HG02970 (cell line): Measurements from ENCODE around the gene PRDM15.

Source experiments
- ATAC-seq: cut with Tn5 transposase; IDR thresholded peaks from one replicate; pipeline ENCODE4 v1.9.1; 2021; ENCODE audit warnings: mild to moderate bottlenecking, moderate library complexity, moderate number of reproducible peaks; ENCODE audit not compliant: unreplicated experiment, low FRiP score

Gene PRDM15

GRCh38 chr21:41767606-41768436 is 111.3 kb downstream of the PRDM15 start:
- ATAC-seq: no peak

DNA sequence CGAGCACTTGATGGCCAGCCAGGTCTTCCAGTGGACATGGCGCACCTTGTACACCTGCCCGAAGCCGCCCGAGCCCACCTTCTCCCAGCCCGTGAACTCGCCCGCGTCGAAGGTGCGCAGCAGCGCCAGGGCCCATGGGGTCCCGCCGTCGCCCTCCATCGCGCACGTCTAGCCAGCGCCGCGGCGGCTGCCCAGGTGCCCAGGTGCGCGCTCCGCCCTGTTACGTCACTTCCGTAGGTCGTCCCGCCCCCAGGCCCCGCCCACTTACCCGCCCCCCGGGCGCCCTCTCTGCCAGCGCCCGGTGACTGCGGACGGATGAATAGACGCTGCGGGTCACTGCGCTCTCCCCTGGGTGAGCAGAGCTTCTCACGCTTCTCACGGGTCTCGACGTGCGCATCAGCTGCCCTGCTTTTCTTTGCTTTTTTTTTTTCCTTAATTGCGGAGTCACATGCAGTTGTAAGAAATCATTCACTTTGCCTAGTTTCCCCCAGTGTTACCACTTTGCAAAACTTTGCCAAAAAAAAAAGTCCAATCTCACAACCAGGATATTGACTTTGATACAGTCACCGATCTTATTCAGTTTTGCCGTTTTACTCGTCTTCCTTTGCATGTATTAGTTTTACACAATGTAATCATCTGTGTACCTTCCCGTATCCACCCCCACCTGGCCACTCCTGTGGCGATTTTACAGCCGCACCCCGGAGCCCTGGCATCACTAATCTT is 112.1 kb downstream of the PRDM15 start, which contains the start of gene RIPK4:
Gene RIPK4 (minus strand): TSS at position 170 of the 723 bp plus-strand sequence. CDS start 11 bp downstream, at position 159.
- no peak for ATAC-seq

DNA sequence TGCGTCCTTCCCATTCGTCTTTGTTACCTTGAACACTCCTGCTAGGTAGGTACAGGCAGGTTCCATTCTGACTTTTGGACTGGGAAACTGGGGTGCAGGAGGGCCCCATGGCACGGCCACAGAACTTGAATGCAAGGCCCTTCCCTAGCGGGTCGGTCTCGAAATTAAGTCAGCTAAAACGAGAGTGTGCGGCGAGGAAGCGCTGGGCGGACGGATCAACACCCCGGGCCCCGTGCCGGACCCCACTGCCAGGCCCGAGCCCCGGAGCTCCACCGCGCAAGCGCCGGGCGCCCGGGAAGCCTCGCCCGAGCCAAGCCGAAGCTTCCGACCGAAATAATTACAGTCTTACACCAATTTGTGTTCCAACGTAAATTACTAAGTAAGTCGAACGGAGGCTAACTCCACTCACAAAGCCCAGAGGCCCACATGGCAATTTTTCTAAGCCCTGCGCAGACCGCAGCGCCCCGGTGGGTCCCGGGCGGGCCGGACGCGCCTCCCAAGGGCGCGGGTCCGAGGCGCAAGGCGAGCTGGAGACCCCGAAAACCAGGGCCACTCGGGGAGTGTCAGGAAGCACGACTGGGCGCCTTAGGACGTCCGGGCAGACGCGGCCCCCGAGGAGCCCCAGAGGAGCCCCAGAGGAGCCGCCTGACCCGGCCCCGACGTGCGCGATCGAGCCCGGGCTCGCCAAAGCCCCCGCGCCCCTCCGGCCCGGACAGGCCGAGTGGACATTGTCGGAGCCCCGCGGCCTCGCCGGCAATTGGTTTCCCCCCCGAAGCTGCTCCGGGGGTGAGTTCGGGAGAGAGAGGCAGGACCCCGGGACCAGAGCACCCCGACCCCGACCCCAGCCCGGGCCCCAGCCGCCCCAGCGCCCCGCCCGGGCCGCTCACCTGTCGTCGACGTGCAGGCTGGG is 112.9 kb downstream of the PRDM15 start:
- no peak for ATAC-seq

GRCh38 chr21:41765420-41765821 is 113.7 kb downstream of the PRDM15 start:
- ATAC-seq: no peak

- ATAC-seq: no peak
Measured at GRCh38 chr21:41764558-41765419, 114.4 kb downstream of the PRDM15 start.

DNA sequence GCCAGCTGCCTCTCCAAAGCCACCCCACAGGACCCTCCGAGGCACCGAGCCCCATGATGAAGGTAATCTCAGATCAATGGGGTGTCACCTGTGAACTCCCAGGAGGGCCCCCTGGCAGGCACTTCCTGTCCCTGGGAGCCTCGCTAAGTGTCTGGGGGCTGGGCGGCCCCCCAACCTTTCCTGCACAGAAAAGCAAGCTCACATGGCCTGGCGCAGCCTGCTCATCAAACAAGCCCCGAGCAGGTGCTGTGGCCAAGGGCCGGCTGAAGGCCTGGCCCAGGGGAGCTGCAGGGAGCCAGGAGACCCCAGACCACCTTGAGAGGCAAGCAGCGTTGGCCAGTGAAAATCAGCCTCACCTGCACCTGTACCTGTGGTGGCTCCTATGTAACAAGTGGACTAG is 115.1 kb downstream of the PRDM15 start:
- no peak for ATAC-seq

DNA sequence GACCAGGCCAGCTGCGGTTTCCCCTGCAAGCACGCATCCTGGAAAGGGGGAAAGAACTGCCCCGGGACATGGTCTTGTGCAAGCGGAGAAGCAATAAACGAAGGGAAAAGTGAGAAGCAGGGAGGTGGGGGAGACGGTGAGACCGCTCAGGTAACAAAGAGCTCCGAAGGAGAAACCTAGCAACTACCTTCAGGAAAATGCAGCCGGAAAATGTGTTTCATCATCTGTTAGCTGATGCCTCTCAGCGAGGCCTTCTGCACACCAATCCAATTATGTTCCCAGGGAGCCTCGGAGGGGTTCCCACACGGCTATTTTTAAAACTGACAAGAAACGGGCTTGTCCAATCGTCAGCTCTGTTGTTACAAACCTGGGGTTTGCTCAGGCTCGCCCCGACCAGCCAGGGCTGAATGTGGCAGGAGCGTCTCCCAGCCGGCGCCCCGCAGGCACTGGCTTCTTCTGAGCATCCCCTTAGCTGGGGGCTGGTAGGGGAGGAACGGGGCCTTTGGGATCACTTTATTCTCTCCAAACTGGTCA is 115.7 kb downstream of the PRDM15 start:
- ATAC-seq: no peak

DNA sequence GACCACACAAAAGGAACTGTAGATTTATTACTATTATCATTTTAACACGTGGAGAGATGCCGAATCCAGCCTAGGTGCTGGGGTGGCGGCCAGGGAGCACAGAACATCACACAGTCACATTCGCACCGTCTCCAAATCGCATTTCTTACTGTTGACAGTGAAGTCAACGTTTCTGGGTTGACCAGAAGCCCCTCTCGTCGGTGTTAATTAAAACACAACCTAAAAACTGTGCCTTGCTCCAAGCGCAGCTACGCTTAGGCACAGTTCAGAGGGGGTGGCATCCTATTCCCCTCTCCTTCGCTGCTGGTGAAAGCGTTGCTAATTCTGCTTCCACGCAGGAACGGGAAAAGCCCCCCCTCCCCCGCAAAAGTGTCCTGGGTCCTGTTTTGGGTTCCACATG is 116.4 kb downstream of the PRDM15 start:
- no peak for ATAC-seq

DNA sequence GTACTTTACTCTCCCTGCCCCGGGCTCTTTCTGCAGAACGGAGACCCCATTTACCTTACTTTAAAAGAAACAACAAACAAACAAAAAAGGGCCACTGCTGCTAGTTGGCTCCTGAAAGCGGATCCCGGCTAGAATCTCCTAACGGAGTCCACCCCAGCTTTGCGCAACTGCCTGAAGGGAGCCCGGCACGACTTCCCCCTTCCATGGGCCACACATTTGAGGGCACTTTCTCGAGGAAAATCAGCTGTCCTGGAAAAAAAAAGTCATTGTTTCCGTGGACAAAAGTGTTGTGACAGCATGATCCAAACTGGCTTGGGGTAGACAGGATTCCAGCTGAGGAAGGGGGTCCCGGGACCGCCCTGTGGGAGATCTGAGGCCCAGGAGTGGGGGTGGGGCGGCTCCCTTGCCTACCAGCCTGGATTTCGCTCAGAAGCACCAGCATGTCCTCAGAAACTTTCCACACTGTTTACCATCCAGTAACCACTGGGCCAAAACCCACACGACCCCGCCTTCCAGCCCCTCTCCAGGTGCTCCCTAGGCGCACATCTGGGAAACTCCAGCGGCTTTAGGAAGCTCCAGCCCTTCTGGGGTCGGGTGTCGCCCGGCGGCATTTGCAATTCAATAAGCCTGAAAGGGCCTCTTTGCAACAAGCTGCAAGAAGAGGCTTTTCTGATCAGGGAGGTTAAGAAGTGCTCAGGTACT is 117.1 kb downstream of the PRDM15 start:
- ATAC-seq: no peak

DNA sequence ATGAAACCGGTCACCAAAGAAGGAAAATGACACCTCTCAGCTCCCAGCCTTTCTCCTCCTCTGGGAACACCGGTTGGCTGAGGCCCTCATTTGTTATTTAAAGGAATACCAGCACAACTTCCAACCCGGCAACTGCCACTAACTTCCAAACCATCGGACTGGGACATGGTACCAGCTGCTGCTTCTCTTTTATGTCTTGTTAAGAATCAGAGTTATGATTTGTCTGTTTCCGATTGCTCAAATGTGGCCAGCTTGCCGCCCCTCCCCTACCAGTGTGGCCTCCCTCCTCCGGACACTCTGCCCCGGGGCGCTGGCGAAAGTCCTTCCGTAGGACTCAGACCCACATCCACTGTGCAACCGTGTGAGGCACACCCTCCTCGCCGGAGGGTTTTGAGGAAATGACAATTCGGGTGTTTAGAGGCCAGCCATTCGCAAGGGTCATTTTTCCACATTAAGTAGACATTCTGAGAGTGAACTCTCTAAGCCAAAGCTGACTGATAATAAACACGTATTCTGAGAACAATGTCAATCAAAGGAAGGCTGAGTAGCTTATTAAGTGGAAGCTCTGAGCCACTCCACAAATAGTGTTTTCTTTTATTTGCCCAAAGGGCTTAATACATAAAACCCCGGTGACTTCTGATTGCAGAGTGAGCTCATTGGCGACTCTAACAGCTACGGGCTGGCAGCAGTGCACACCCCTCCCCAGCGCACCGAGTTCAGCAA is 117.8 kb downstream of the PRDM15 start:
- ATAC-seq: no peak

DNA sequence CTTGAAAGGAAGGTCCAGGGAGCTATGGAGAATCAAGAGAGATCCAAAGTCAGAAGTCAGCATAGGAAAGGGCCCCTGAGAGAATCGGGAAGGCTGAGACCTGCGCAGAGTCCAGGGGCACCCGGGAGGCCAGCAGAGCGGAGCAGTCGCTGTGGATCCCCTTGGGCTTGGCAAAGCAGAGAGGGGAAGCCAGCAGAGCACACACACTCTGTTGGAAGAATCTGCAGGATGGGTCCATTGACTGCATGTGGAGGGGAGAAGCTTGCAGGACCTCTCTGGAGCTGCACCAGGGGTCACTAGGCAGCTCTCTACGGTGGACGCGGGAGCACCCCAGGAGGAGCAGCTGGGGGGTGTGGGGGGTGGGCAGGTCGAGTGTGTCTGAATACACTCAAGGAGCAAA is 118.7 kb downstream of the PRDM15 start:
- ATAC-seq: no peak

- no peak for ATAC-seq
Measured at GRCh38 chr21:41759926-41760325, 119.2 kb downstream of the PRDM15 start.

- ATAC-seq: no peak
Measured at GRCh38 chr21:41759214-41759840, 119.8 kb downstream of the PRDM15 start.

- no peak for ATAC-seq
Measured at GRCh38 chr21:41758550-41758949, 120.6 kb downstream of the PRDM15 start.

- no peak for ATAC-seq
Measured at GRCh38 chr21:41755934-41756773, 123.0 kb downstream of the PRDM15 start.

DNA sequence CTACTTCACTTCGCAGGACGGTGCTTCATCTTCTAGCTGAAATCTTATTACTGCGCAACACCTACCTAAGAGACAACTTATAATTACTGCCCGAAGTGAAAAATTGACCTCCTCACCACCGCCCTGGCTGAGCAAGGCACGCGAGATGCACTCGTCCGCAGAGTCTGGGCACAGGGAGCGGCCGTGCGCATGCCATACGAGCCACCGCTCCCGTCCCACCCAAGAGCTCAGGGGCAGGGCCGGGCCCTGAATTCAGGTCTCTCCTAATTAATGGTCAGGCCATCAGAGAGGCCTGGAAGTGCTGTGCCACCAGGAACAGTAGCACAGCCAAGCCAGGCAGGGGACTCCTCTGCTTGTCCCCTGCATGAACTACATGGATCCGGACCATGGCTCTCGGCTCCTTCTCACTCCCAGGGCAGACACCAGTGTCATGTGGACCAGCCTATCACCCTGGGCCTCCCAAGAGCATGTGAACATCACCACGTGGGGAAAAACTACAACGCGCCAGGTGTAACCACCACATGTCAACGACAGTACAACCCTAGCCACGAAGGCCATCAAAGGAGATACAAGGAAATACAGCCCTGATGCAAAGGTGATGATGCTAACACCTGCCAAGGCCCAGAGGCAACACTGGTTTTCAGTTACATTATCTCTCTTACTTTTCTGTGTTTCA is 123.7 kb downstream of the PRDM15 start:
- no peak for ATAC-seq
